Pericardium fibroblast (primary cell): ENCODE data around the gene ETFDH. TPM values are rescaled to one million over a fixed set of nuclear protein-coding genes. Genes with fewer than 3 reads are reported as not detected.

ENCODE experiments used
- total RNA-seq: library from RNA; depleted of rRNA; stranded (reverse); fragments of >200 nt; gene quantifications from 2 replicates; pipeline ENCODE4 v1.2.3, GENCODE V29; 2015

The ETFDH gene
- total RNA-seq: 14.1 and 17.7 TPM in 2 replicates

DNA sequence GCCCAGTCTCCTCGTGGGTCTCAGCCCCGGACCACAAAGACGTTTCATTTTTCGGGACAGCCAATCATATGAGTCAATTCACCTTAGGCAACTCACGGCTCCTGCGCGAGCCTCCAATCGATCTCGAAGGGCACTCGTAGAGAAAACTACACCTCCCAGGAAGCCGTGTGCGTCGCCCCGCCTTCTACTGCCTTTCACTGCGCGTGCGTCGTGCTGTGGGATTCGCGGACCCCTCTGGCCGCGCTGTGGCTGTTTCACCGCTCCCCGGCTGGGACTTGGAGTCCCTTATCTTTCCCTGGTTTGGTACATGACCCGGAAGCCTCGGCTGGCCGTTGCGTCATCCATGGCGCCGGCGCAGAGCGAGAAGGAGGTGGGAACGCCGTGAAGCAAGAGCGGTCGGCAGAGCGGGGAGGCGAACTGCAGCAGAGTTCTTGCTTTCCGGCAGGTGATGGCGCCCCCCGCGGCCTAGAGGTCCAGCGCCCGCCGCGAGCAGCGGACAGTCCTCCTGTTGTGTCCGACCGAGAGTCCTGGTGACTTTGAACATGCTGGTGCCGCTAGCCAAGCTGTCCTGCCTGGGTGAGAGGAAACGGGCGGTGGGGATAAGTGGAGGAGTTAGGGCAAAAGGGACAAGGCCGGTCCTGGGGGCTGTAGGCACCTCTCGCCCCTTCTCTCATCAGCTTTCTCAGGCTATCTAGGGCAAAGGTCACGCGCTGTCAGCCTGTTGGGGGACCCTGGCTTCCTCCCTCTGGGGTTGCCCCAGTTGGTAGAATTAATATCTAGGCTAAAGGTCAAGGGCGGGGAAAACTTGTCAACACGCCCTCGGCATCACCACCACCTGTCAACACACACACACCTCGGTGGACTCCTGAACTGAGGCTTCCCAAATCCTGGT, at the start of gene ETFDH:
Gene ETFDH, plus strand, starts transcription at position 382 of the 892 bp plus-strand sequence. Its CDS starts 161 bp downstream, at position 543.

GRCh38 chr4:158671665-158671914, 506 bp upstream of the ETFDH start, which contains the start of gene C4orf46:
Gene C4orf46 (minus strand): TSS chr4:158671887. CDS start chr4:158671801, 86 bp downstream.

GRCh38 chr4:158722917-158723793, 51.1 kb downstream of the ETFDH start, which contains the start of gene PPID:
Gene PPID (minus strand): TSS chr4:158723396. CDS start chr4:158723288, 108 bp downstream.

Other genes starting within 250 kb of the ETFDH start
- gene RXFP1, start 150.4 kb upstream of the ETFDH start, total RNA-seq: 0.12 and 0.17 TPM in 2 replicates
- 9.4 and 10.5 TPM in 2 replicates for gene C4orf46, start 409 bp upstream of the ETFDH start, total RNA-seq
- 12.7 and 22.6 TPM in 2 replicates for gene PPID, start 51.1 kb downstream of the ETFDH start, total RNA-seq
- gene FNIP2, start 96.7 kb downstream of the ETFDH start, total RNA-seq: 4.6 and 10.3 TPM in 2 replicates